A549 treated with Mapracorat at 1 μM for 4 hours (cell line): ENCODE results near the gene CMTM8. TPM values are rescaled to one million over a fixed set of nuclear protein-coding genes. Genes with fewer than 3 reads are reported as not detected.

ENCODE experiments used
- total RNA-seq: library from RNA; stranded (reverse); fragments of 200-300 nt; extraction: Qiagen RNA extraction; gene quantifications from 5 replicates; pipeline ENCODE4 v1.2.3, GENCODE V29; 2022

CMTM8 gene
- 8.2 to 14.4 TPM (median 13.4 TPM) in 5 replicates for total RNA-seq

GRCh38 chr3:32238453-32239306 lies at the start of gene CMTM8:
Gene CMTM8 (plus strand): TSS chr3:32238680. CDS start chr3:32238973, 293 bp downstream.

DNA sequence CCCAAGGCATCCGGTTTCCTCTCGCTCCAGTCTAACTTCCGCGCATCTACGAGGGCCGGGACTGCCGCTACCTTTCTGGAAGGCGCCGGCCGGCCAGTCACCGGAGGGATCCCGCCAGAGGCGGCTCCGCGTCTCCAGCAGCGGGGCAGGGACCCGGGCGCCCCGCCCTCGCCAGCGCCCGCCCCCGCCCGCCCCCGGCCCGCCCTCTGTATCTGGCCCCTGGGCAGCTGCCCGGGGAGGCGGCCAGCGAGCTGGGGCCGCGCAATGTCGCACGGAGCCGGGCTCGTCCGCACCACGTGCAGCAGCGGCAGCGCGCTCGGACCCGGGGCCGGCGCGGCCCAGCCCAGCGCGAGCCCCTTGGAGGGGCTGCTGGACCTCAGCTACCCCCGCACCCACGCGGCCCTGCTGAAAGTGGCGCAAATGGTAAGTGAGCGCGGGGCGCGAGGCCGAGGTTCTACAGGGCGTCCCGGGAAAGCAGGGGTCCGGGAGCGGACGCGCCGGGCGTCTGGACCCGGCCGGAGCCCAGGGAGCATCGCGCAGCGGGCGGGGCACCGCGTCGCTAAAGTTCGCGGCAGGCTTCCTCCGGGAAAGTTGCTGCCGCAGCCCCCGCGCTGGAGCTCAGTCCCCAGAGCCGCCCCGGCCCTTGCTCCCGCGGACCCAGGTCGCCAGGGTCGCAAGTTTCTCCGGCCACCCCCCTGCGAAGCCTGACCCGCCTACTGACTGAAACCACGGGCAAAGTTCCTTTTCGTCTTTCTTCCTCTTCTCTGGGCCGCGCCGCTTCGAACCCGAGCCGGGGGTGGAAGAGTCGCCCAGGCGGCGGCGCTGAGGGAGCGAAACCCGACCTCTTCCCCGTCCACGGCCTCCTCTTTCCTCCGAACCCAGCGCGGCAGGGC lies 153.4 kb downstream of the CMTM8 start, which contains the start of gene CMTM7:
CMTM7 (plus strand) TSS at position 211 of the 893 bp plus-strand sequence; CDS start at position 265, 54 bp downstream.

Other genes starting within 250 kb of the CMTM8 start
- gene GPD1L, start 132.1 kb upstream of the CMTM8 start, total RNA-seq, result 16.1 to 21.8 TPM (median 20.1 TPM) in 5 replicates
- 31.7 to 36.0 TPM (median 35.1 TPM) in 5 replicates for gene CMTM7, start 153.2 kb downstream of the CMTM8 start, total RNA-seq